ENCODE data around the gene C4orf50. TPM values are rescaled to one million over a fixed set of nuclear protein-coding genes. Genes with fewer than 3 reads are reported as not detected.

The C4orf50 gene
- total RNA-seq, 1 donor from 2014 or later, result not detected

DNA sequence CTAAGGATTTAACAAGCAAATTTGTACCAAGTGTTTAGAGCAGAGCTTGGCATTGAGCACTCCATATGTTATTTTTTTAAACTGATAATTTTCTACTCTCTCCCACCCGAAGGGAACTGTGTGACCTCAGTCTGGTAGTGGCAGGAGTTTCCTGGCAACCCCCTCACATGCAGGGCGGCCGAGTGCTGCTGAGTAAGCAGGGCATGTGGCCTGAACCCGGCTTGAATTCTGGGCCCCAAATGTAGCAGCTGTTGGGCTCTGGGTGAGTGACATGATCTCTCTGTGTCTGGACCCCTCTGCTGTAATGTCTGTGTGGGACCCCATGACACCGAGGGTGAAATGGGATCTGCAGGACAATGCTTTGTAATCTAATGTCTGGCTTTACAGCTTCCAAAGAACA lies 13.6 kb upstream of the C4orf50 start:
- DNase-seq, result no peak
- H3K4me1 Mint-ChIP-seq, result no peaks in the 10 kb centered on the region
- no peaks in the 10 kb centered on the region for H3K9me3 Mint-ChIP-seq
- no peaks in the 10 kb centered on the region for H3K36me3 Mint-ChIP-seq (ENCODE audit: low read depth)
- ATAC-seq (ENCODE audit: low read depth), result no peak
- H3K27ac Mint-ChIP-seq, result no peak overlapping the region
- ChIA-PET CTCF (no interaction called here), POLR2A (no interaction called here)
- H3K4me3 Mint-ChIP-seq, result no peak overlapping the region
- TF ChIP-seq, protein P1, sequence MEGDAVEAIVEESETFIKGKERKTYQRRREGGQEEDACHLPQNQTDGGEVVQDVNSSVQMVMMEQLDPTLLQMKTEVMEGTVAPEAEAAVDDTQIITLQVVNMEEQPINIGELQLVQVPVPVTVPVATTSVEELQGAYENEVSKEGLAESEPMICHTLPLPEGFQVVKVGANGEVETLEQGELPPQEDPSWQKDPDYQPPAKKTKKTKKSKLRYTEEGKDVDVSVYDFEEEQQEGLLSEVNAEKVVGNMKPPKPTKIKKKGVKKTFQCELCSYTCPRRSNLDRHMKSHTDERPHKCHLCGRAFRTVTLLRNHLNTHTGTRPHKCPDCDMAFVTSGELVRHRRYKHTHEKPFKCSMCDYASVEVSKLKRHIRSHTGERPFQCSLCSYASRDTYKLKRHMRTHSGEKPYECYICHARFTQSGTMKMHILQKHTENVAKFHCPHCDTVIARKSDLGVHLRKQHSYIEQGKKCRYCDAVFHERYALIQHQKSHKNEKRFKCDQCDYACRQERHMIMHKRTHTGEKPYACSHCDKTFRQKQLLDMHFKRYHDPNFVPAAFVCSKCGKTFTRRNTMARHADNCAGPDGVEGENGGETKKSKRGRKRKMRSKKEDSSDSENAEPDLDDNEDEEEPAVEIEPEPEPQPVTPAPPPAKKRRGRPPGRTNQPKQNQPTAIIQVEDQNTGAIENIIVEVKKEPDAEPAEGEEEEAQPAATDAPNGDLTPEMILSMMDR (IDR thresholded peaks at IDR 0.05), result no peak
- intact Hi-C loops (cut with micrococcal nuclease), result no loop called here
- peaks cover 4% of the 10 kb centered on the region for H3K27me3 Mint-ChIP-seq

DNA sequence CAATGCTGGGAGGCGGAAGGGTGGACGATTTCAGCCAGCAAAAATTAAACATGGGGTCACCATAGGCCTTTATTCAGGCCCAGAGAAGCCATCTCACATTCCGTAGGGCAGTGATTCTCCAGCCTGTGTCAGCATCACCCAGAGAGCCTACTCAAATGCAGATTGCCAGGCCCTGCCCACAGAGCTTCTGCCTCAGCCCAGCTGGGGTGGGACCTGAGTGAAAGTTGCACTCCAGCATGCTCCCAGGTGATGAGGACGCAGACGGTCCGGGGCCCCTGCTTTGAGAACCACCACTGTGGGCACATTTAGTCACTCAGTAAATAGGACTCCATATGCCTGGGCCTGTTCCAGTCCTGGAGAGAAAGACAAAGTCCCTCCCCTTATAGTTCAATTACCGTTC lies 12.4 kb upstream of the C4orf50 start:
- no peak for ATAC-seq (ENCODE audit: low read depth)
- ChIA-PET POLR2A (no interaction called here), CTCF (no interaction called here)
- Mint-ChIP-seq H3K4me1 (no peaks in the 10 kb centered on the region), H3K36me3 (ENCODE audit: low read depth) (no peaks in the 10 kb centered on the region), H3K9me3 (no peaks in the 10 kb centered on the region), H3K27ac (no peak overlapping the region), H3K4me3 (no peak overlapping the region), H3K27me3 (peaks cover 4% of the 10 kb centered on the region)
- TF ChIP-seq, protein P1 (IDR thresholded peaks at IDR 0.05), result no peak
- DNase-seq, result no peak
- intact Hi-C loops (cut with micrococcal nuclease), result no loop called here

DNA sequence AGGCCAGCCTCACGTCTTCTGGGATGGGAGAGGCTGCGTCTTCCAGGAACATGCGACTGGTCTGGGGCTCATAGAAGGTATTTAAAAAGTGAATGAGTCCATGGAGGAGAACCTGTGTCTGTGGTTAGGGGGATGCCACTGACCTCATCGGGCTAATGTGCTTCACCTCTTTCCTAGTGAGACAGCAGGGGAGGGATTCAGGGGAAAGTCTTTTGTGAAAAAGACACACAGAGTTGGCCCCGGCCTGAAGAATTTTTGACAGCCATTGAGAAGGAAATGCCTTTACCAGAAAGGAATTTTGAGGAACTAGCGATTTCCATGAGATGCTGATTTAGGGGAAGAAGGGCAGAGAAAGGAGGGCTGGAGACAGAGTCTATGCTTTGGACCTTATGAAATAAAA lies 11.0 kb upstream of the C4orf50 start:
- Mint-ChIP-seq H3K4me1 (no peaks in the 10 kb centered on the region), H3K9me3 (no peaks in the 10 kb centered on the region), H3K27ac (no peak overlapping the region), H3K36me3 (ENCODE audit: low read depth) (no peaks in the 10 kb centered on the region), H3K4me3 (no peak overlapping the region), H3K27me3 (peaks cover 4% of the 10 kb centered on the region)
- ChIA-PET POLR2A (no interaction called here), CTCF (no interaction called here)
- intact Hi-C loops (cut with micrococcal nuclease), result no loop called here
- DNase-seq (no peak), ATAC-seq (ENCODE audit: low read depth) (no peak)
- TF ChIP-seq, protein P1 (IDR thresholded peaks at IDR 0.05), result no peak

DNA sequence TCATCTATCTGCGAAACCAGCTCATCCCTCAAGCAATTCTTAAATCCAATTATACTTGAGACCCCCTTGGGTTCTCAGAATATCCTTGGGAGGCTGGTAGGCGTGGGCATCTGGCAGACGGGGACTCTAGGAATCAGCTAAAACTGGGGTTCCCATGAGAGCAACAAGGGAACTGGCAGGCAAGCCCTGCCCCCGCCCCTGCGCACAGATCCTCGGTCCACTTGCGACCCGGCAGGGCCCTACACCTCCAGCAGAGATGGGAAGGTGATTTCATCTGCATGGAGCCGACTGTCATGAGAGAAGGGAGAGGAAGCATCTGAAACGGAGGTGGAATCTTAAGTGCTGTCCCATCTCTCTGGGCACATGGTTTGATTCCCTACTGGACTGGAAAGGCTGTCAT lies 9.9 kb upstream of the C4orf50 start:
- H3K4me3 Mint-ChIP-seq, result no peak overlapping the region
- TF ChIP-seq, protein P1 (IDR thresholded peaks at IDR 0.05), result no peak
- ChIA-PET CTCF (no interaction called here), POLR2A (no interaction called here)
- H3K27me3 Mint-ChIP-seq, result peaks cover 4% of the 10 kb centered on the region
- no peaks in the 10 kb centered on the region for H3K4me1 Mint-ChIP-seq
- intact Hi-C loops (cut with micrococcal nuclease), result no loop called here
- ATAC-seq (ENCODE audit: low read depth), result no peak
- DNase-seq, result no peak
- no peak overlapping the region for H3K27ac Mint-ChIP-seq
- no peaks in the 10 kb centered on the region for H3K9me3 Mint-ChIP-seq
- H3K36me3 Mint-ChIP-seq (ENCODE audit: low read depth), result no peaks in the 10 kb centered on the region

DNA sequence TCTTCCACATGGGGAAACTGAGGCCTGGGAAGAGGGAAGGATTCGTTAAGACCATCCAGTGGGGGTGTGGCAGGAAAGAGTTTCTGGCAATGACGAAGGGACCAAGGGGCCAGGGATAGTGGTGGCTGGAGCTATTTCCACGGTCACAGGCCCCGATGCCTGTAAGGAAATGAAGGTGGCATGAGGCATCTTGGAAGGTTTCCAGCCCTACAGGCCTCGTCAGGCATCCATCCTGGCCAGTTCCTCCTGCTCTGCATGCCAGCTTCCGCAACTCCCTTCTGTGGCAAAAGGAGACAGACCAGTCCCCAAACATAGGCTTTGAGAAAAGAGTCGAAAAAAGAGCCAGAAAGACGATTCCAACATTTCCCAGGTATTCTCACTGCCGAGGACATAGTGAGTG lies 9.2 kb upstream of the C4orf50 start:
- ATAC-seq (ENCODE audit: low read depth) (no peak), DNase-seq (no peak)
- ChIA-PET CTCF (no interaction called here), POLR2A (no interaction called here)
- Mint-ChIP-seq H3K4me3 (no peak overlapping the region), H3K27ac (no peak overlapping the region), H3K4me1 (no peaks in the 10 kb centered on the region), H3K9me3 (no peaks in the 10 kb centered on the region), H3K36me3 (ENCODE audit: low read depth) (no peaks in the 10 kb centered on the region), H3K27me3 (peaks cover 4% of the 10 kb centered on the region)
- intact Hi-C loops (cut with micrococcal nuclease), result no loop called here
- TF ChIP-seq, protein P1 (IDR thresholded peaks at IDR 0.05), result no peak
